HG03442 (cell line): Measurements from ENCODE around the gene TMC3.

Experiments used
- ATAC-seq: cut with Tn5 transposase; IDR thresholded peaks from one replicate; pipeline ENCODE4 v1.9.1; 2021; ENCODE audit warnings: mild to moderate bottlenecking, moderate library complexity; ENCODE audit not compliant: unreplicated experiment

The TMC3 gene

DNA sequence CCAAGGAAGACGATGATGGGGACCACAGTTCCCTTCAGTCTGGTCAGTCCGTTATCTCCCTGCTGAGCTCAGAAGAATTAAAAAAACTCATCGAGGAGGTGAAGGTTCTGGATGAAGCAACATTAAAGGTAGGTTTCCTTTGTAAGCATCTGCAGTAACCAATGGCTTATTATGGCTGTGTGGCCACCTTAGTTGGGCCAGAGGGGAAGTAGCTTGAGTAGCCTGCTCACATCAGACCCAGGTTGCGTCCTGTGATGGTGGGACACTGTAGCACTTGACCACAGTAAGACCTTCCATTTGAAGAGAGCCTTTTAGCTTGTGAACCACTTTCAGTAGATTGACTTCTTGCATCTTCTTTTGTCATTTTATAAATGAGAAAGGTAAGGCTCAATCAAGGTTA is 72.6 kb downstream of the TMC3 start:
- ATAC-seq, result no peak

DNA sequence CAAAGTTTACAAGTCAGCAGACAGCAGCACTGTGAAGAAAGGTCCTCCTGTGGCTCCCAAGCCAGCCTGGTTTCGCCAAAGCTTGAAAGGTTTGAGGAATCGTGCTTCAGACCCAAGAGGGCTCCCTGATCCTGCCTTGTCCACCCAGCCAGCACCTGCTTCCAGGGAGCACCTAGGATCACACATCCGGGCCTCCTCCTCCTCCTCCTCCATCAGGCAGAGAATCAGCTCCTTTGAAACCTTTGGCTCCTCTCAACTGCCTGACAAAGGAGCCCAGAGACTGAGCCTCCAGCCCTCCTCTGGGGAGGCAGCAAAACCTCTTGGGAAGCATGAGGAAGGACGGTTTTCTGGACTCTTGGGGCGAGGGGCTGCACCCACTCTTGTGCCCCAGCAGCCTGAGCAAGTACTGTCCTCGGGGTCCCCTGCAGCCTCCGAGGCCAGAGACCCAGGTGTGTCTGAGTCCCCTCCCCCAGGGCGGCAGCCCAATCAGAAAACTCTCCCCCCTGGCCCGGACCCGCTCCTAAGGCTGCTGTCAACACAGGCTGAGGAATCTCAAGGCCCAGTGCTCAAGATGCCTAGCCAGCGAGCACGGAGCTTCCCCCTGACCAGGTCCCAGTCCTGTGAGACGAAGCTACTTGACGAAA is 74.3 kb downstream of the TMC3 start:
- no peak for ATAC-seq

DNA sequence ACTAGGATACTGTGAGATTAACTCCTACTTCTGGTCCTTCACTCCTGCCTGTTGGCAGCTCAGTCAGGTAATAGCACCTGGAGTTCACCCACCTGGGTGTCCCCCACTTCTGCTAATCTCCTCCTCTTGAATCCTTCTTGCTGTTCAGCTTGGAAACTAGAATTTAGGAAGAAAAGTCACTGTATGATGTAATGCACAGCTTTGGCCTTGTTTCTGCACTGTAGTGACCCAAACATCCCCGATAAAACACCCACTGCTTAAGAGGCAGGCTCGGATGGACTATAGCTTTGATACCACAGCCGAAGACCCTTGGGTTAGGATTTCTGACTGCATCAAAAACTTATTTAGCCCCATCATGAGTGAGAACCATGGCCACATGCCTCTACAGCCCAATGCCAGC is 74.9 kb downstream of the TMC3 start:
- no peak for ATAC-seq

DNA sequence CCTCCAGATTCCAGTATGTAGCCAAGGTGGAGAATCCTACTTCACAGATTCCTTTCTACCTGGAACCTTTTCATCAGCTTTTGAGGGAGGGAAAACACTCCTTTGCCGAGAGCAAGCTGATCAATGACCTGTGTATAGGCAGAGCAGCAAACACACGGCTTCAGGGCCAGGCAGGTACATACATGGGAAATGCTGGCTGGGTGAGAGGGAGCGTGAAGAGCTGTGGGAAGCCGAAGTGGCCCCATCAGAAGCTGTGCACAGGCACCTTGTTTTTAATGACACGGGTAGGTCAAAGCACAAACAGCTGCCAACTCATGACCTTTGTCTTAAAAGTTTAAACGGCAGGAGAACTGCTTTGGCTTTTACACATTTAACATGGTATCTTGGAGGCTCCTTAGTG is 75.4 kb downstream of the TMC3 start:
- ATAC-seq, result no peak

DNA sequence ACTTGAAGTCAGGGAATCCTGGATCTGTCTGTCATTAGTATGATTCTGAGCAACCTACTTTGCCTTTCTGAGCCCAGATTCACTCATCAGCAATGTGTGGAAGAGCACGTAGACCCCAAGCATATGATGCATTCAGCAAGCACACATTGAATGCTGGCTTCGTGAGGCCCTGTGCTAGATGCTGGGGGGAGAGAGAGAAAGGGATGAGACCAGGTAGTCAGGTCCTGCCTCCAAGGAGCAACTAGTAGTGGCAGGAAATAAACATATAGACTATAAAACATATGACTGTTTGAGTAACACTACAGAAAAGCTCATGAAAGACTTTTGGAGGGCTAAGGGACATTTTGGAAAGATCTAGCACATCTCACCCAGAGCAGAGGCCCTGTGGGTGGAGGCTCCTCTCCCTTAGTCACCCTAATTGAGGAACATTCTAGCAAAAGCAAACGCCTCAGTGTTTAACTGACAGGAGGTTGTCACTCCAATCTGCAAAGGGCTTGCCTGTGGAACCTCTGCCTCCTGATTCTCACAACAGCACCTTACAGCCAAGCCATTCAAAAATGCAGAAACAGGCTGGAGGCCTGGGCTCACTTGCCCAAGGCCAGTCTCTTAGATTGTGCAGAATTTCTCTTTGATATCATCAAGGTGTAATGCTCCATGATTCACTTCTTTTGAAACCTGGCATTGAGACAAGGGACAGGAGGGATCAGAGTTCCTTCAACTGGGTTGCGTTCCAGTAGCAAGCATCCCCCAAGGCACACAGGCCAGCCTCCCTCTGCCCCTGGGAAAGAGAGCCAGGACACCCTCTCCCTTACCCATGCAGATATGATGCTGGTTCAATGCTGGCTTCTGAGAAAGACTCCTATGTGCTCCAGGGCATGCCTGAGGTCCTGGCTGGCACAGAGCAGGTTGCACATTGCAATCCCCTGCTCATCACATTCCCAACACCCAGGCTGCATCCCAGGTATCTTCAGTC is 76.1 kb downstream of the TMC3 start:
- ATAC-seq, result no peak

DNA sequence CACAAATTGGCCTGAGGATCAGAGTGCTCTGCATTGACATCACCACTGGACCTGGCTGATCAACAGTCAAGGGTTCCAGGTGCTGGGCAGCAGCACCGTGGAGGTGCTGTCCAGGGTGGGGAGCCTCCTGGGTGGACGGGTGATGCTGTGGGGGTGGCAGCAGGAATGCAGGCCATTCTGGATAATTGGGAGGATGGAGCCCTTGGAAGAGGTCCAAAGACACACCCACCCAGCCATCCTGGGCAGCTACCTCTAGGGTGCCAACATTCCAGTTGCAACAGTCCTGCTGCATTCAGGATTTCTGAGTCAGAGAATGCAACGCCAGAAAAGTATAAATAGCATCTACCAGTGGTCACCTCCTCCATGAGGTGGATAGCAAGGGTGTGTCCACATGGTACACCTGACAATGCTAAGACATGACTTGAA is 76.9 kb downstream of the TMC3 start:
- no peak for ATAC-seq

DNA sequence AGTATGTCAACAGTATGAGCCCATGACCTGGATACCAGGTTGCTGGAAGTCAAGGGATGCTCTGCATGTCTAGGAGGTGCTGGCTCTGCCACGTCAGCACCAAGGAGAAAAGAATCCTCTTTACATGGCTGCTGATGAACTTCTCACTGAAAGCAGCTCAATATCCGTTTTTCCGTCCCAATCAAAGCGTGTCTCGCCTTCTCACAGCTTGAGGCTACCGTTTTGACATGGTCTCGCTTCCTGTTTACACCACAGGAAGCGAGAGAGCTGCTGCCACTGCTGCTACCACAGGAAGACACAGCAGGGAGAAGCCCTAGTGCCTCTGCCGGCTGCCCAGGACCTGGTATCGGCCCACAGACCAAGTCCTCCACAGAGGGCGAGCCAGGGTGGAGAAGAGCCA is 77.3 kb downstream of the TMC3 start:
- peak; percentile 40 for ATAC-seq

DNA sequence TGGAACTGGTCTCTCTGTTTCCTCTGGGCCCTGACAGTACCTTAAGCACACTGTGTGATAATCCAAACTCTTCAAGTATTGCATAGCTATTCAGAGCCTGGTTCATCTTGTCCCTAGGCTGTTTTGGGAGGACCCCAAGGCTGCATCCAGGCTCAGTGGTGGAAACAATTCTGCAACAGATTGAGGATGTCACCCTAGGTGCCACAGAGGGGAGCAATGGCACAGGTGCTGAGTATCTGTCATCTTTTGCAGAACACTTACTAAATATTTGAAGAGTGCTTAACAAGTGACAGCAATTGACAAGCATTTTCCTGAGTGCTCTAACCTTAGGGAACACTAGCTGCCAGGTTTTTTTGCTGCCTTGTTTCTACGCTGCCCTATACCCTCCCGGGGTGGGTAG is 77.8 kb downstream of the TMC3 start:
- ATAC-seq, result no peak

DNA sequence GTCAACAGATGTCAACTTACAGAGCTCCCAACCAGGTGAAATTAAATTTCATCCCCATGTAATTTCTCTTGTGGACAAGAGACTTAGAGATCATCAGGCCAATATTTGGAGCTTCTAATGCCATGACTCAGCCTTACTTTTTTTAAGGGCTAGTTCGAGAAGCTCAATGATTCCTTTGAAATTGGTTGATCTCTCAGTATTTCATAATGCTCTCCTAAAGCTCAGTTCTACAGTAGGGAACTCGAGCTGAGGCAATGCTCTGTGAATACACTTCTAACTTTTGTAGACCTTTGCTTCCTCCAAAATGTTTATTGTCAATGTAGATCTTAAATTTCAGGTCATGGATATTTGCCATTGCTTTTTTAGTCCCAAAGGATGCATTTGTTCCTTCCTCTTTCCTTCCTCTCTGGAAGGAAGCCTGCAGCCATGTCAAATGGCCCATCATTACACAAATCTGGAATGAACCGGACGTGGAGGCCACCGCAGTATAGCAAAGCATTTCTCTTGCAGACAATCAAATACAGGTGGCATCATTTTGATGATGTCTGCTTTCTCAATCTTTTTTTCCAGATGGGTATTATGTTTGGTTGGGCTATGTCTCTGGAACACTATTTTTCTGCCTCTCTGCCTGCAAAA is 78.4 kb downstream of the TMC3 start:
- ATAC-seq, result no peak

DNA sequence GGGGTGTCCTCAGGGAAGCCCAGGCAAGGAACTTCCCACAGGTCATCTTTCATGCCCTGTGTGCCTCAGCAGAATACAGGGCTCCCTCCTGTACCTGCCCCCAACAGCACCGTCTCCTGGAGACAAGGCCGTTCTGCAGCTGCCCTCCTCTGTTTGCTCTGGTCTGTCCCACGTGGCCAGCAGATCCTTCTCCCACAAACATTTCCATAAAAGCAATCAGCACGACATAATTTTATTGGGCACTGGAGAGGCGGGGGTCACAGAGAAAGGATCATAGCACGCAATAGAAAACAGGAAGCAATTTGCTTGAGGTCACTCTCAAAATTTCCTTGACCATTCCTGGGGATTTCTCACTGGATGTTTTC is 79.5 kb downstream of the TMC3 start:
- ATAC-seq, result no peak

DNA sequence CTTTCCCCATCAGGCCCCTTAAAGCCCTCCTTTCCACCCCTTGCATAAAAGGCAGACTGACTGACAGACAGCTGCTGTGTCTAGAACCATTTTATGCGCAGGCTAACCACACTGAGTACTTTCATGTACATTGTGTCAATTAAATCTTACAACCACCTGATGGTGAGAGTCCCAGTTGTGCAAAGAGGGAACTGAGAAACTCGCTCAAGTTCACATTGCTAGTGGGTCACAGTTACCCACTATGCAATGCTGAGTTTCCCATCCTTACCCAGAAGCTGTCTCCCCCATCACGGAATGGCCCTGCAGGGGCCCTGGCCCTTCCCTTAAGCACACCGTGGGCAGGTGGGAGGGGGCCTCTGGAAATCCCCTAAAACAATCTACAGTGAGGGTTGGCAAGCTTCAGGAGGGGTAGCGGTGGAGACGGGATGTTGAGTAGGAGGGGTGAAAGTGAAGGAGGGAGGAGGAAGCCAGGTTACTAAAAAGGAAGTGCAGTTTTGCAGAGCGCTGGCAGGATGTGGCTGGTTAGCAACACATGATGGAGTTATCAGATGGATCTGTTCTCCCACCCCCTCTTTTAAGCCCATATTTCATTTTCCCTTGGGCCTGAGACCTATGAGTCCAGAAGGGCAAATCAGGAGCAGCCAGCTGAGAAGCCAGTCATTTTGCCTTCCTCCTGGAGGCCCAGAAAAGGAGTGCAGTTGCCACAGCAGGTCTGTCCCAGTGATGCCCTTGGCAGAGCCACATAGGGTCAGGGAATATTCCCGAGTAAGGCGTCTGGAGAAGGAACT is 80.1 kb downstream of the TMC3 start:
- ATAC-seq, result peak; percentile 57

DNA sequence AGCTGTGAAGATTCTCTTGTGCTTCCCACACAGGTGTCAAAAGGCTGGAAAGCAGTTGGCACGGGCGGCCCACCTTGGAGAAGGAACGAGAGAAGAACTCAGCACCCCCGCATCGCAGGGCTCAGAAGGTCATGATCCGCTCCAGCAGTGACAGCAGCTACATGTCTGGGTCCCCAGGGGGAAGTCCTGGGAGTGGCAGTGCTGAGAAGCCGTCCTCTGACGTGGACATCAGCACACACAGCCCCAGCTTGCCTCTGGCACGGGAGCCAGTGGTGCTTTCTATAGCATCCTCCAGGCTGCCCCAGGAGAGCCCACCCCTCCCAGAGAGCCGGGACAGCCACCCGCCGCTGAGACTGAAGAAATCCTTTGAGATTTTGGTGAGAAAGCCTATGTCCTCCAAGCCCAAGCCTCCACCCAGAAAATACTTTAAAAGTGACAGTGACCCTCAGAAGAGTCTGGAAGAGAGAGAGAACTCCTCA is 81.5 kb downstream of the TMC3 start:
- peak; percentile 37 for ATAC-seq

DNA sequence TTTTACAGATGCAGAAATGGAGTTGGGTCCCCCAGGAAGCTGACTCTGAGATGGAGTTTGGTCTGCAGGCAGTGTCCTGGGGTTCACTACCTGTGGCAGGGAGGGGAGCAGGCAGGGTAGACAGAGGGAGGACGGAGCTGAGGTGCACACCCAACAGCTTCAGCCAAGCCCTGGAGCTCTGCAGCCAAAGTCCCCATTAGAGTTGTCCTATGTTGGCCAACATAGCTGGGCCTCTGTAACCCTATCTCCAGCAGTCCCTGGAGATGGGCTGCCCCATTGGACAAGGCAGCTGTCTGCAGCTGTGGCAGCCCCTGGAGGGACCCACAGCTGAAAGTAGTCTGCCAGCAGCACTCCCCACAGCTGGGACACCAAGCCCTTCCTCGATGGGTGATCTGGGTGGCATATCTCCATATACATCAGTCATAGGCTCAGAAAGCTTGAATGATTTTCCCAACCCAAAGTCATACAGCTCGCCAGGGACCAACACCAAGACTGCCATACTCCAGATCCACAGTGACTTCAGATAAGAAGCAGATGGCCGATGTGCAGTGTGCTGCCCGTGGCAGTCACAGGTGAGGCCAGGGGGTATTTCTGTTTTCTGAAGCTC is 82.0 kb downstream of the TMC3 start:
- peak; percentile 1 for ATAC-seq

DNA sequence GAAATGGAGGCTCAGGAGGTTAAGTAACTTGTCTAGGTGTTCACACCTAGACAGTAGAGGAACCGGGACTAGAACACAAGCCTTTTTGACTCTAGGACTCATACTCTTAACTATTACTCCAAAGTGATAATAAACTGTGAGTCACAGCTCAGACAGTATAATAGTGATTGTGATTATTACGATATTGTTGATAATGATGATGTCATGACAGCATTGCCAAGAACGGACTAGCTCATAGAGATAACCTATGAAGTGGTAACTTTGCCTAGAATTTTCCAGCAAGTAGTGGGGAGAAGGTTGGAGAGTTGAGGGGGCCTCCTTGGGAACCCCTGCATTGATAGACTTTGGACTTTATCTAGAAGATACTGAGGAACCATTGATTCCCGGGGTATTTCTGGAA is 84.1 kb downstream of the TMC3 start:
- ATAC-seq, result no peak

DNA sequence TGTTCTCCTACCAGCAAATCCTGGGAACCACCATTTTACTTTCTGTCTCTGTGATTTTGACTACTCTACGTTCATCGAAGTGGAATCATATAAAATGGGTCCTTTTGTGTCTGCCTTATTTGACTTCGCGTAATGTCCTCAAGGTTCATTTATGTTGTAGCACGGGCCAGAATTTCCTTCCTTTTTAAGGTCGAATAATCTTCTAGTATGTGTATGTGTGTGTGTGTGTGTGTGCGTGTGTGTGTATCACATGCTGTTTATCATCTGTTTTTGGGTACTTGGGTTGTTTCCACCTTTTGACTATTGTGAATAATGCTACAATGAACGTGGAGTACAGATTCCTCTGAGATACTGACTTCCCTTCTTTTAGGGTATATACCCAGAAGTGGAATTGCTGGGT is 85.4 kb downstream of the TMC3 start:
- no peak for ATAC-seq

DNA sequence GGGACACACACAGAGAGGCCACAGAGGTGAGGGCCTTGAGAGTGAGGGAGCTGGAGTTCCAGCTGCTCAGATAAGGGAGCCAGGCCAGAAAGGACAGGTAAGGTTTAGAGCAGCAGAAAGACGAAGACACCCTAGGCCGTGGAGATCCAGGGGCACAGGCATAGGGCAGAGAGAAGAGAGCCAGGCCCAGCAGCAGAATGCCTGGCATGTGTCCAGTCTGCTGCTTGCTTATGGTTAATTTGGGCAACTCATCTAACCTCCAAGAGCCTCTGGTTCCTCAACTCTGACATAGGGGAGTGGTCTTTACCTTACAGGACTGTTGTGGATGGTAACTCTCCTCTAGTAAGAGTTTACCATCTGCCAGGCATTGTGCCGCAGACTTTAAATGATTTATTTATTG is 86.0 kb downstream of the TMC3 start:
- ATAC-seq, result no peak

DNA sequence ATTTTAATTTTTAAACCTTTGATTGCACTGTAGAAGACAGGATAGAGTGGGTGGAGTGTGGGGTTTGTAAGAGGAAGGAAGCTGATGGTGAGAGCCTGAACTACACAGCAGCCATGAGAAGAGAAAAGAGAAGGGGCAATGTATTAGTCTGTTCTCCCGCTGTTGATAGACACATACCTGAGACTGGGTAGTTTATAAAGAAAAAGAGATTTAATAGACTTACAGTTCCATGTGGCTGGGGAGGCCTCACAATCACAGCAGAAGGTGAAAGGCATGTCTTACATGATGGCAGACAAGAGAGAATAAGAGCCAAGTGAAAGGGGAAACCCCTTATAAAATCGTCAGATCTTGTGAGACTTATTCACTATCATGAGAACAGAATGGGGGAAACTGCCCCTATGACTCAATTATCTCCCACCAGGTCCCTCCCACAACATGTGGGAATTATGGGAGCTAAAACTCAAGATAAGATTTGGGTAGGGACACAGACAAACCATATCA is 87.3 kb downstream of the TMC3 start:
- no peak for ATAC-seq

DNA sequence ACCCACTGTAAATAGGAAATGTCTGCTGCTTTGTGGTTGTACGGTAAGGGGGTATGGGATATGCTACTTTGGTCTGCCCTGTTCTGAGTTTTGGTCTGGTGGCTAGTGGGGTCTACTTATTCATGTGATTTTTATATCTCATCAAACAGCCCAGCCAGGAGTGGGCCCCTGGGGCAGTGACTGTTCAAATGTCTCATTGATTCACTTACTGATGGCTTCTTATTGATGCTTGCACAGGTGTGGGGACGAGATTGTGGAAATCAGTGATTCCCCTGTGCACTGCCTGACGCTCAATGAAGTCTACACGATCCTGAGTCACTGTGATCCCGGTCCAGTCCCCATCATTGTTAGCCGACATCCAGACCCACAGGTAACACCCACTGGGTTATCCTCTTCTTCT is 88.6 kb downstream of the TMC3 start:
- no peak for ATAC-seq

DNA sequence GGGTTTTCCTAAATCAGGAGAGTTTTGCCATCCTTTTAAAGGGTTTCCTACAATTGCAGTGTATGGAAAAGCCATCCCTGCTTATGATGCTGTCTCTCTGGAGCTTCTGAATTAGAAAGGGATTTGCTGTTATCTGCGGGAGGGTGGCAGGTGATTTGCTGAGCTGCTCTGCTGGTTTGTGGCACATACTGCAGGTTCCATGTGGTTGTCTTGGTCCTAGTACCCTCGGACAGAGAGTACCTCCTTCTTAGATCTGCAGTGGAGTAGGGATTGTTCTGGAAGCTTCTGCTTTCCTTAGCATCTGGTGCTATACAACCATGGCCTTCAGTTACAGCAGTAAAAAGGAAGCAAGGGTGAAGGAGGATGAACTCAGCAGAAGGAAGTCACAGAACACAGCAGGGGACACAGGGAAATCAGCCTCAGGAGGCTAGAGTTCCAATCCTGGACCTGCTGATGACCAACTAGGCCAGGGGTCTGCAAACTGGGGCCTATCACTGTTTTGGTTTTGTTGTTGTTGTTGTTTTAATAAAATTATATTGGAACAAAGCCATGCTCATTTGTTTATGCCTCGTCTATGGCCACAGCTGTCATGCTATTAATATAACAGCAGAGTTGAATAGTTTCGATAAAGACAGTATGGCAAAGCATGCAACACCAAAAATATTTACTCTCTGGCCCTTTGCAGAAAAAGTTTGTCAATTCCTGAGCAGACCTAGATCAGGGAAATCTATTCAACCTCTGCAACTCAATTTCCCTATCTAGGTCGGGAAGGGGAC is 89.6 kb downstream of the TMC3 start:
- ATAC-seq, result no peak

DNA sequence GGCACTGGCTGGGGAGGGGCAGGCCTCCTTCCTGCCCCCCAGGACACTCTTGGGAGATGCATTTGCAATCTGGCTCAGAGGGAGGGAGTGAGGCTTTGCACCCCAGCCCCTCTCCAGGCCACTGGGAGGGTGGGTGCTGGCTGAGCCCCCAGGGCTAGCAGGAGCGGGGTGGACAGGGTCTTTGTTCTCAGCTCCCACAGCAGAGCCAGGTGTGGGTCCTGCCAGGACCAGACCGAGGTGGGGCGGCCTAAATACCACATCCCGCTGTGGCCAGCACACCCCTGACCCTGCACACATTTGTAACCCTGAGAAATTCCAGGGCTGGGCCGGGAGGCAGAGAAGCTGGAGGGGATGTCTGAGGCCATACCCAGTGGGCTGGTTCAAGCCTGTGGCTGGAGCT is 91.1 kb downstream of the TMC3 start:
- no peak for ATAC-seq
